H1 (cell line): ENCODE results near the gene PPAT. TPM values are rescaled to one million over a fixed set of nuclear protein-coding genes. Genes with fewer than 3 reads are reported as not detected.

Experiments used
- CTCF ChIA-PET: fragments of 300-600 bp; sonication (Branson Sonifier 250); formaldehyde crosslinking; loops from one replicate; lab custom pipeline; 2021; ENCODE audit not compliant: partially characterized antibody; lab: Charles Lee
- POLR2A ChIA-PET: fragments of 300-600 bp; sonication (Branson Sonifier 250); formaldehyde crosslinking; loops from one replicate; lab custom pipeline; 2021; ENCODE audit warnings: inconsistent platforms; ENCODE audit not compliant: partially characterized antibody; lab: Charles Lee
- DNase-seq, 2 experiments: peaks; one replicate each; pipeline versions ENCODE4 v3.0.0 to v3.0.0-alpha.2; 2010 to 2022; ENCODE audit warnings: low spot score in 2 of 2, low read depth in 1 of 2, mixed read lengths in 1 of 2
- FAIRE-seq: peaks from 2 replicates; lab custom pipeline; 2011; peaks lifted over from hg19 to GRCh38; lab: Jason Lieb, UNC
- H2AFZ ChIP-seq: 2 replicates; pipeline ENCODE4 v1.8.1; 2012; ENCODE audit warnings: low read length, inconsistent platforms
- H2AK5ac ChIP-seq: 2 replicates; pipeline ENCODE4 v1.6.1; 2013; ENCODE audit warnings: low read depth, low read length
- H2BK120ac ChIP-seq: replicated peaks from 2 replicates; pipeline ENCODE3; 2013; ENCODE audit warnings: low read depth, low read length, inconsistent platforms
- H2BK12ac ChIP-seq: 2 replicates; pipeline ENCODE4 v1.6.1; 2013; ENCODE audit warnings: low read depth, low read length
- H2BK15ac ChIP-seq: 2 replicates; pipeline ENCODE4 v1.6.1; 2013; ENCODE audit warnings: low read length
- H2BK20ac ChIP-seq: 2 replicates; pipeline ENCODE4 v1.6.1; 2013; ENCODE audit warnings: low read length
- H2BK5ac ChIP-seq: 2 replicates; pipeline ENCODE4 v1.6.1; 2013; ENCODE audit warnings: low read depth, low read length
- H3K14ac ChIP-seq: 2 replicates; pipeline ENCODE4 v1.6.1; 2013; ENCODE audit warnings: inconsistent platforms; ENCODE audit not compliant: insufficient read length
- H3K18ac ChIP-seq: 2 replicates; pipeline ENCODE4 v1.6.1; 2013; ENCODE audit warnings: low read length; ENCODE audit errors: extremely low read depth
- H3K23ac ChIP-seq: 2 replicates; pipeline ENCODE4 v1.6.1; 2013; ENCODE audit warnings: inconsistent platforms; ENCODE audit not compliant: insufficient read length
- H3K23me2 ChIP-seq: 2 replicates; pipeline ENCODE4 v1.6.1; 2013; ENCODE audit warnings: low read depth, low read length
- H3K27ac ChIP-seq: 2 replicates; pipeline ENCODE4 v1.6.1; 2011; ENCODE audit warnings: low read depth, low read length, inconsistent platforms
- H3K27me3 ChIP-seq, 4 experiments: replicated peaks in 1 of 4; 1 replicate in 1 of 4; 2 replicates in 3 of 4; pipeline versions ENCODE4 v1.6.1 to v1.8.1; 2011 to 2013; ENCODE audit warnings: low read length in 3 of 4, mild to moderate bottlenecking in 3 of 4, inconsistent platforms in 2 of 4, mixed read lengths in 2 of 4, moderate library complexity in 1 of 4; ENCODE audit not compliant: control insufficient read depth in 3 of 4, insufficient read depth in 3 of 4; ENCODE audit errors: extremely low read depth in 1 of 4
- H3K36me3 ChIP-seq, 4 experiments: 2 replicates each; pipeline versions ENCODE4 v1.6.1 to v1.8.1; 2011 to 2013; ENCODE audit warnings: mild to moderate bottlenecking in 4 of 4, low read length in 3 of 4, moderate library complexity in 2 of 4, control low read depth in 1 of 4, inconsistent platforms in 1 of 4; ENCODE audit not compliant: insufficient read depth in 4 of 4, control insufficient read depth in 2 of 4
- H3K4ac ChIP-seq: replicated peaks from 2 replicates; pipeline ENCODE3; 2013; ENCODE audit warnings: low read length, low read depth, mixed read lengths, inconsistent platforms; ENCODE audit not compliant: insufficient read length
- H3K4me1 ChIP-seq, 4 experiments: replicated peaks in 1 of 4; 1 replicate in 1 of 4; 2 replicates in 3 of 4; pipeline versions ENCODE4 v1.6.1 to v1.8.1; 2011 to 2013; ENCODE audit warnings: low read length in 3 of 4, inconsistent platforms in 2 of 4, mixed read lengths in 1 of 4; ENCODE audit not compliant: insufficient read depth in 4 of 4, control insufficient read depth in 3 of 4
- H3K4me2 ChIP-seq, 2 experiments: 2 replicates each; pipeline versions ENCODE4 v1.6.1 to v1.8.1; 2011 to 2013; ENCODE audit warnings: low read depth in 2 of 2, low read length in 2 of 2, control low read depth in 1 of 2, inconsistent platforms in 1 of 2, mild to moderate bottlenecking in 1 of 2; ENCODE audit not compliant: insufficient read depth in 1 of 2
- H3K4me3 ChIP-seq, 4 experiments: fragments of 200-600, 300-600 bp in 1 of 4; sonication (generic), shearing (Covaris generic), sonication (Bioruptor Twin) in 1 of 4; 2 replicates each; pipeline versions ENCODE4 v1.5.1 to v1.8.1; 2011 to 2016; ENCODE audit warnings: low read length in 4 of 4, low read depth in 3 of 4, control low read depth in 2 of 4, inconsistent platforms in 2 of 4, mild to moderate bottlenecking in 2 of 4, mixed read lengths in 1 of 4, moderate library complexity in 1 of 4; ENCODE audit not compliant: insufficient read depth in 2 of 4; ENCODE audit errors: extremely low read depth in 1 of 4
- H3K56ac ChIP-seq: replicated peaks from 2 replicates; pipeline ENCODE3; 2013; ENCODE audit warnings: low read depth, mild to moderate bottlenecking, mixed read lengths, low read length, inconsistent platforms; ENCODE audit not compliant: insufficient read length
- H3K79me1 ChIP-seq: 2 replicates; pipeline ENCODE4 v1.6.1; 2013; ENCODE audit warnings: low read depth, low read length, control low read depth
- H3K79me2 ChIP-seq, 2 experiments: 2 replicates each; pipeline versions ENCODE4 v1.6.1 to v1.8.1; 2012 to 2013; ENCODE audit warnings: low read length in 2 of 2, mild to moderate bottlenecking in 2 of 2, inconsistent platforms in 1 of 2; ENCODE audit not compliant: insufficient read depth in 2 of 2, control insufficient read depth in 1 of 2
- H3K9ac ChIP-seq, 4 experiments: replicated peaks in 1 of 4; 1 replicate in 1 of 4; 2 replicates in 3 of 4; pipeline versions ENCODE4 v1.6.1 to v1.8.1; 2011 to 2013; ENCODE audit warnings: low read depth in 3 of 4, low read length in 3 of 4, control low read depth in 2 of 4, mild to moderate bottlenecking in 2 of 4, moderate library complexity in 2 of 4, inconsistent platforms in 1 of 4; ENCODE audit errors: extremely low read depth in 1 of 4
- H3K9me3 ChIP-seq, 2 experiments: 2 replicates each; pipeline versions ENCODE4 v1.6.1 to v1.8.1; 2012 to 2013; ENCODE audit warnings: mild to moderate bottlenecking in 2 of 2, moderate library complexity in 2 of 2, control low read depth in 1 of 2, inconsistent platforms in 1 of 2, low read depth in 1 of 2, low read length in 1 of 2, mixed read lengths in 1 of 2; ENCODE audit not compliant: insufficient read depth in 2 of 2
- H4K20me1 ChIP-seq, 2 experiments: replicated peaks in 1 of 2; 2 replicates each; pipeline versions ENCODE3 to v1.8.1; 2011 to 2013; ENCODE audit warnings: inconsistent platforms in 2 of 2, low read length in 2 of 2, mild to moderate bottlenecking in 1 of 2; ENCODE audit not compliant: insufficient read depth in 2 of 2, control insufficient read depth in 1 of 2
- H4K5ac ChIP-seq: 2 replicates; pipeline ENCODE4 v1.6.1; 2013; ENCODE audit warnings: low read length, low read depth, mixed read lengths, inconsistent platforms; ENCODE audit not compliant: insufficient read length
- H4K8ac ChIP-seq: 2 replicates; pipeline ENCODE4 v1.8.0; 2013; ENCODE audit warnings: mild to moderate bottlenecking, moderate library complexity, low read length, inconsistent platforms; ENCODE audit not compliant: insufficient read depth; ENCODE audit errors: extremely low read depth
- H4K91ac ChIP-seq: replicated peaks from 2 replicates; pipeline ENCODE3; 2013; ENCODE audit warnings: low read length, mixed read lengths, inconsistent platforms; ENCODE audit not compliant: insufficient read length
- CHD2 ChIP-seq: IDR thresholded peaks from 2 replicates; pipeline ENCODE4 v1.6.1; 2012; ENCODE audit warnings: low read length, improper control_type of control experiment
- NANOG ChIP-seq: IDR thresholded peaks from 2 replicates; pipeline ENCODE4 v1.6.1; 2011; ENCODE audit warnings: low read length, low read depth, mild to moderate bottlenecking, inconsistent platforms; ENCODE audit not compliant: insufficient read depth, poor library complexity, severe bottlenecking
- SP1 ChIP-seq: IDR thresholded peaks from 2 replicates; pipeline ENCODE4 v1.6.1; 2011; ENCODE audit warnings: low read depth, low read length
- TEAD4 ChIP-seq: IDR thresholded peaks from 2 replicates; pipeline ENCODE4 v1.6.1; 2012; ENCODE audit warnings: low read depth, low read length, inconsistent platforms, mixed read lengths
- YY1 ChIP-seq: IDR thresholded peaks from 2 replicates; pipeline ENCODE4 v1.6.1; 2011; ENCODE audit warnings: low read depth, mild to moderate bottlenecking, low read length
- WGBS, 2 experiments: shearing (Covaris generic) in 1 of 2; methylation state at CpG; one replicate each; pipeline versions ENCODE4 v1.1.6 to v1.1.7; 2013 to 2015; ENCODE audit warnings: low lambda C conversion rate in 2 of 2, mixed read lengths in 2 of 2, inconsistent platforms in 1 of 2, low coverage in 1 of 2, missing lambda C conversion rate in 1 of 2; ENCODE audit not compliant: insufficient replicate concordance in 2 of 2, insufficient coverage in 1 of 2, insufficient read length in 1 of 2; ENCODE audit errors: extremely low coverage in 1 of 2, missing lambda C conversion rate in 1 of 2; 5-methylcytosine and 5-hydroxymethylcytosine counted together
- polyA plus RNA-seq, 7 experiments: library from polyadenylated mRNA; depleted of rRNA in 3 of 7; stranded (reverse) in 5 of 7; unstranded in 2 of 7; fragments of >200 nt in 5 of 7; fragments of 200-250 nt in 2 of 7; gene quantifications; 1 replicate in 5 of 7; 2 replicates in 1 of 7; 4 replicates in 1 of 7; pipeline versions ENCODE4 v1.2.1 to v1.2.3, GENCODE V29; 2011 to 2013; ENCODE audit warnings: missing spikeins in 2 of 7, mixed read lengths in 2 of 7
- total RNA-seq: library from RNA; stranded (reverse); fragmentation: NEBNext Ultra II Directional; extraction: Animal tissue kit (Norgen Biotek cat#: 25700); gene quantifications from 2 replicates; pipeline ENCODE4 v1.2.1, GENCODE V29; 2021

PPAT gene
- total and polyA plus RNA-seq, 2 of the 8 experiments (the other 6 are each of a cell fraction or from before 2014, with no cell fraction given): 24.5 to 104 TPM

- Histone ChIP-seq H4K20me1 (no peaks in the 10 kb centered on the region), H2BK20ac (no peak overlapping the region), H4K8ac (no peak overlapping the region), H3K56ac (no peak overlapping the region), H3K4ac (no peak overlapping the region), H3K9ac (no peak overlapping the region), H2AK5ac (no peak overlapping the region), H3K4me1 (peaks cover 0 to 4% (median 2%) of the 10 kb centered on the region in 4 experiments; a peak in 2 of 7 replicates), H3K79me1 (no peaks in the 10 kb centered on the region), H2BK5ac (no peak overlapping the region), H3K27me3 (no peaks in the 10 kb centered on the region), H3K9me3 (no peaks in the 10 kb centered on the region), H2BK120ac (no peak overlapping the region), H2BK12ac (no peak overlapping the region), H3K4me2 (peak overlapping the region in 1 of 2 experiments; percentile 22; a peak in 1 of 4 replicates), H2AFZ (no peak overlapping the region), H3K27ac (peak overlapping the region; percentile 73), H4K5ac (no peak overlapping the region), H3K4me3 (peak overlapping the region in 1 of 4 experiments; percentile 36; a peak in 1 of 8 replicates), H3K23me2 (no peaks in the 10 kb centered on the region), H3K36me3 (peaks cover 2 to 70% (median 34%) of the 10 kb centered on the region in 4 experiments), H3K14ac (no peak overlapping the region), H2BK15ac (no peak overlapping the region), H3K23ac (no peak overlapping the region), H4K91ac (no peak overlapping the region), H3K79me2 (peaks cover 0 to 15% of the 10 kb centered on the region in 2 experiments; a peak in 2 of 4 replicates), H3K18ac (no peak overlapping the region)
- ChIA-PET CTCF (no interaction called here), POLR2A (interaction anchor here (0.6 to 2.0 kb wide), 6 partner anchors 8 to 507 kb away, joined by 3 to 7 read pairs (median 5); partner anchors contain the start of genes AASDH, PAICS, PPAT and REST)
- FAIRE-seq: peak; percentile 66
- DNase-seq: no peak
- WGBS, 2 experiments: 34% methylated on average over 6 of the region's 6 CpGs; no CpG with 5 or more reads in 1 of the 2 experiments
- TF ChIP-seq SP1 (peak; percentile 54; the same call in 1 of the 2 replicates), YY1 (no peak), CHD2 (no peak), NANOG (peak; percentile 11), TEAD4 (no peak; the same call in 1 of the 2 replicates)
These were observed 34.9 kb downstream of the PPAT start for GRCh38 chr4:56400560-56400959.
